H9 (cell line): Measurements from ENCODE around the gene GPR153. TPM values are rescaled to one million over a fixed set of nuclear protein-coding genes. Genes with fewer than 3 reads are reported as not detected.

ENCODE experiments used
- DNase-seq: peaks from one replicate; pipeline ENCODE4 v3.0.0-alpha.2; 2017
- H2AFZ ChIP-seq: one replicate; pipeline ENCODE4 v1.6.1; 2013; ENCODE audit warnings: mild to moderate bottlenecking, low read length, control low read depth, moderate library complexity
- H2AK5ac ChIP-seq: 2 replicates; pipeline ENCODE4 v1.6.1; 2013; ENCODE audit warnings: low read length, control low read depth, mixed read lengths; ENCODE audit not compliant: insufficient read length
- H2BK120ac ChIP-seq: one replicate; pipeline ENCODE4 v1.6.1; 2013; ENCODE audit warnings: low read depth, mild to moderate bottlenecking, low read length, control low read depth, inconsistent platforms; ENCODE audit not compliant: poor library complexity, severe bottlenecking
- H2BK12ac ChIP-seq: 2 replicates; pipeline ENCODE4 v1.6.1; 2013; ENCODE audit warnings: low read length, control low read depth, mixed read lengths, low read depth; ENCODE audit not compliant: insufficient read length
- H2BK15ac ChIP-seq: 2 replicates; pipeline ENCODE4 v1.6.1; 2013; ENCODE audit warnings: low read depth, low read length, control low read depth
- H2BK20ac ChIP-seq: one replicate; pipeline ENCODE4 v1.6.1; 2013; ENCODE audit warnings: low read depth, mild to moderate bottlenecking, low read length, control low read depth, inconsistent platforms; ENCODE audit not compliant: poor library complexity, severe bottlenecking
- H2BK5ac ChIP-seq: 2 replicates; pipeline ENCODE4 v1.6.1; 2013; ENCODE audit warnings: low read length, control low read depth, mixed read lengths; ENCODE audit not compliant: insufficient read length
- H3K14ac ChIP-seq: 2 replicates; pipeline ENCODE4 v1.6.1; 2013; ENCODE audit warnings: low read length, control low read depth; ENCODE audit not compliant: insufficient read depth
- H3K18ac ChIP-seq: 2 replicates; pipeline ENCODE4 v1.6.1; 2013; ENCODE audit warnings: low read depth, mild to moderate bottlenecking, mixed read lengths, low read length, control low read depth; ENCODE audit not compliant: insufficient read length
- H3K23ac ChIP-seq: 2 replicates; pipeline ENCODE4 v1.6.1; 2013; ENCODE audit warnings: low read length, control low read depth, mixed read lengths, low read depth; ENCODE audit not compliant: insufficient read length
- H3K23me2 ChIP-seq: 2 replicates; pipeline ENCODE4 v1.6.1; 2013; ENCODE audit warnings: low read depth, mild to moderate bottlenecking, mixed read lengths, low read length, control low read depth; ENCODE audit not compliant: insufficient read length, poor library complexity, severe bottlenecking
- H3K27ac ChIP-seq: 2 replicates; pipeline ENCODE4 v1.5.1; 2013; ENCODE audit warnings: low read length, control low read depth, mixed read lengths, low read depth; ENCODE audit not compliant: insufficient read length
- H3K27me3 ChIP-seq: 2 replicates; pipeline ENCODE4 v1.6.1; 2013; ENCODE audit warnings: low read length, control low read depth, inconsistent platforms; ENCODE audit not compliant: insufficient read depth
- H3K4ac ChIP-seq: 2 replicates; pipeline ENCODE4 v1.6.1; 2013; ENCODE audit warnings: low read depth, mild to moderate bottlenecking, control low read depth, inconsistent platforms, low read length, moderate library complexity
- H3K4me1 ChIP-seq: 2 replicates; pipeline ENCODE4 v1.6.1; 2013; ENCODE audit warnings: low read length, control low read depth, inconsistent platforms; ENCODE audit not compliant: insufficient read depth
- H3K4me2 ChIP-seq: 2 replicates; pipeline ENCODE4 v1.6.1; 2013; ENCODE audit warnings: low read length, control low read depth, mixed read lengths; ENCODE audit not compliant: insufficient read length, insufficient read depth
- H3K56ac ChIP-seq: 2 replicates; pipeline ENCODE4 v1.6.1; 2013; ENCODE audit warnings: low read depth, mild to moderate bottlenecking, mixed read lengths, low read length, control low read depth; ENCODE audit not compliant: insufficient read length
- H3K79me1 ChIP-seq: 2 replicates; pipeline ENCODE4 v1.6.1; 2013; ENCODE audit warnings: low read depth, mild to moderate bottlenecking, moderate library complexity, low read length, control low read depth, inconsistent platforms; ENCODE audit not compliant: insufficient read depth, poor library complexity, severe bottlenecking
- H3K79me2 ChIP-seq: 2 replicates; pipeline ENCODE4 v1.6.1; 2013; ENCODE audit warnings: low read length, control low read depth, inconsistent platforms; ENCODE audit not compliant: insufficient read depth
- H3K9ac ChIP-seq: 2 replicates; pipeline ENCODE4 v1.6.1; 2013; ENCODE audit warnings: low read length, control low read depth, mixed read lengths; ENCODE audit not compliant: insufficient read length; ENCODE audit errors: extremely low read depth
- H3K9me3 ChIP-seq: one replicate; pipeline ENCODE4 v1.6.1; 2013; ENCODE audit warnings: low read depth, low read length, inconsistent platforms; ENCODE audit not compliant: control insufficient read depth
- H3T11ph ChIP-seq: one replicate; pipeline ENCODE4 v1.6.1; 2013; ENCODE audit warnings: mild to moderate bottlenecking, low read length, control low read depth, inconsistent platforms
- H4K20me1 ChIP-seq: one replicate; pipeline ENCODE4 v1.6.1; 2013; ENCODE audit not compliant: control insufficient read depth, insufficient read length, insufficient read depth
- H4K5ac ChIP-seq: 2 replicates; pipeline ENCODE4 v1.6.1; 2013; ENCODE audit warnings: low read depth, mild to moderate bottlenecking, mixed read lengths, low read length, control low read depth; ENCODE audit not compliant: insufficient read length
- H4K8ac ChIP-seq: replicated peaks from 2 replicates; pipeline ENCODE4 v1.6.1; 2013; ENCODE audit warnings: low read length, control low read depth, mixed read lengths, low read depth; ENCODE audit not compliant: insufficient read length
- H4K91ac ChIP-seq: 2 replicates; pipeline ENCODE4 v1.6.1; 2013; ENCODE audit warnings: low read depth, mild to moderate bottlenecking, moderate library complexity, mixed read lengths, low read length, control low read depth; ENCODE audit not compliant: insufficient read length
- H3K27ac Mint-ChIP-seq, 3 experiments: 2 replicates in 2 of 3; 3 replicates in 1 of 3; pipeline ENCODE4 v1.8.0; 2020 to 2021; ENCODE audit warnings: mixed read lengths in 3 of 3, mild to moderate bottlenecking in 1 of 3, moderate library complexity in 1 of 3
- H3K27me3 Mint-ChIP-seq: 2 replicates; pipeline ENCODE4 v1.8.0; 2021; ENCODE audit warnings: low read depth, mild to moderate bottlenecking, moderate library complexity, mixed read lengths
- H3K36me3 Mint-ChIP-seq, 3 experiments: 2 replicates in 2 of 3; 3 replicates in 1 of 3; pipeline ENCODE4 v1.8.0; 2020 to 2021; ENCODE audit warnings: low read depth in 3 of 3, mixed read lengths in 3 of 3; ENCODE audit not compliant: insufficient read depth in 1 of 3
- H3K4me1 Mint-ChIP-seq, 2 experiments: 2 replicates each; pipeline ENCODE4 v1.8.0; 2020; ENCODE audit warnings: mixed read lengths in 2 of 2
- H3K4me3 Mint-ChIP-seq, 2 experiments: 2 replicates in 1 of 2; 3 replicates in 1 of 2; pipeline ENCODE4 v1.8.0; 2020 to 2021; ENCODE audit warnings: mild to moderate bottlenecking in 2 of 2, mixed read lengths in 2 of 2, moderate library complexity in 1 of 2
- H3K9me3 Mint-ChIP-seq, 2 experiments: 2 replicates in 1 of 2; 3 replicates in 1 of 2; pipeline ENCODE4 v1.8.0; 2020; ENCODE audit warnings: mild to moderate bottlenecking in 2 of 2, mixed read lengths in 2 of 2, moderate library complexity in 1 of 2
- WGBS: extraction: QIAGEN DNeasy Blood & Tissue Kit; methylation state at CpG from one replicate; pipeline ENCODE4 v1.1.7; 2013; ENCODE audit warnings: missing lambda C conversion rate, low lambda C conversion rate, mixed read lengths; ENCODE audit not compliant: insufficient read length; ENCODE audit errors: extremely low coverage; 5-methylcytosine and 5-hydroxymethylcytosine counted together
- total RNA-seq: library from RNA; stranded (reverse); gene quantifications from 2 replicates; pipeline ENCODE4 v1.2.1, GENCODE V29; 2021
- TF ChIP-seq, protein P1 (sequence below): fragments of 200-600 bp; sonication (generic); conservative IDR thresholded peaks from 3 replicates; pipeline ENCODE4 v1.8.0; 2021; ENCODE audit warnings: antibody characterized with exemption, mild to moderate bottlenecking

Gene GPR153
- total RNA-seq, 1 experiment from 2014 or later: 8.9 TPM

- Histone ChIP-seq H2BK12ac (no peak overlapping the region), H3K79me2 (no peaks in the 10 kb centered on the region), H3K4ac (no peak overlapping the region), H2BK5ac (no peak overlapping the region), H3K18ac (no peak overlapping the region), H3K56ac (no peak overlapping the region), H3K23me2 (peaks cover 4% of the 10 kb centered on the region), H3K27ac (no peak overlapping the region), H3K27me3 (peaks cover 7% of the 10 kb centered on the region; the same call in 1 of the 2 replicates), H4K91ac (no peak overlapping the region), H3K4me2 (no peak overlapping the region), H3K9ac (no peak overlapping the region), H4K20me1 (no peaks in the 10 kb centered on the region), H3K9me3 (no peaks in the 10 kb centered on the region), H3T11ph (no peak overlapping the region), H2AFZ (no peak overlapping the region), H3K23ac (no peak overlapping the region), H4K8ac (no peak overlapping the region), H2BK15ac (no peak overlapping the region), H3K79me1 (no peaks in the 10 kb centered on the region), H3K4me1 (no peaks in the 10 kb centered on the region), H4K5ac (no peak overlapping the region), H3K14ac (no peak overlapping the region), H2AK5ac (no peak overlapping the region), H2BK120ac (no peak overlapping the region), H2BK20ac (no peak overlapping the region)
- no peak overlapping the region for H3K27ac Mint-ChIP-seq
- H3K27me3 Mint-ChIP-seq: peaks cover 38% of the 10 kb centered on the region
- H3K9me3 Mint-ChIP-seq: no peaks in the 10 kb centered on the region
- DNase-seq: no peak
- H3K4me1 Mint-ChIP-seq: peaks cover 4 to 11% of the 10 kb centered on the region in 2 experiments; a peak in 3 of 4 replicates
- no CpG with 5 or more reads among the region's 25 CpGs for WGBS
- no peak overlapping the region for H3K4me3 Mint-ChIP-seq
- TF ChIP-seq, protein P1, sequence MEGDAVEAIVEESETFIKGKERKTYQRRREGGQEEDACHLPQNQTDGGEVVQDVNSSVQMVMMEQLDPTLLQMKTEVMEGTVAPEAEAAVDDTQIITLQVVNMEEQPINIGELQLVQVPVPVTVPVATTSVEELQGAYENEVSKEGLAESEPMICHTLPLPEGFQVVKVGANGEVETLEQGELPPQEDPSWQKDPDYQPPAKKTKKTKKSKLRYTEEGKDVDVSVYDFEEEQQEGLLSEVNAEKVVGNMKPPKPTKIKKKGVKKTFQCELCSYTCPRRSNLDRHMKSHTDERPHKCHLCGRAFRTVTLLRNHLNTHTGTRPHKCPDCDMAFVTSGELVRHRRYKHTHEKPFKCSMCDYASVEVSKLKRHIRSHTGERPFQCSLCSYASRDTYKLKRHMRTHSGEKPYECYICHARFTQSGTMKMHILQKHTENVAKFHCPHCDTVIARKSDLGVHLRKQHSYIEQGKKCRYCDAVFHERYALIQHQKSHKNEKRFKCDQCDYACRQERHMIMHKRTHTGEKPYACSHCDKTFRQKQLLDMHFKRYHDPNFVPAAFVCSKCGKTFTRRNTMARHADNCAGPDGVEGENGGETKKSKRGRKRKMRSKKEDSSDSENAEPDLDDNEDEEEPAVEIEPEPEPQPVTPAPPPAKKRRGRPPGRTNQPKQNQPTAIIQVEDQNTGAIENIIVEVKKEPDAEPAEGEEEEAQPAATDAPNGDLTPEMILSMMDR: no peak
- H3K36me3 Mint-ChIP-seq: peaks cover 0 to 4% (median 0%) of the 10 kb centered on the region in 3 experiments; a peak in 2 of 7 replicates
These were observed 1.9 kb upstream of the GPR153 start for GRCh38 chr1:6262555-6263420.
